Measurements from ENCODE around the gene OSBPL9. TPM values are rescaled to one million over a fixed set of nuclear protein-coding genes. Genes with fewer than 3 reads are reported as not detected.

Gene OSBPL9
- total RNA-seq, 1 donor from 2014 or later: 88.3 TPM

DNA sequence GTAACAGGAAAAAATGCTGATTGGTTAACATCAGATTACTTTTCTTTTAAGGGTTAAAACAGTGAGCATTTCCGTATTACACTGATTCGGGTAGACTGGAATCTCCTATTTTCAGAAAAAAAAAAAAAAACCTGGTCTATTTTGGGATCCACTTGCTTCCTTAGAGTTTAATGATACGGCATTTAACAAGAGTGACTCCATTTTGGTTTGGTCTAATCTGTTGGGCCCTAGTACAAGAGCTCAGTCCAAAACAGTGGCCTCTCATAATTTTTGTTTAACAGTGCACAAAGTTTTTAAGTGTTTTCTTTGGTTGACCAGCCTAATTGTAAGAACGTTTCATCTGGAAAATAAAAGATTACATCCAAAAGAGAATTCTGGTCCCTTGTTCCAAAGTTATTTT, 141.4 kb downstream of the OSBPL9 start:
- Mint-ChIP-seq H3K4me1 (ENCODE audit: unreplicated experiment) (no peaks in the 10 kb centered on the region), H3K27ac (no peak overlapping the region)

DNA sequence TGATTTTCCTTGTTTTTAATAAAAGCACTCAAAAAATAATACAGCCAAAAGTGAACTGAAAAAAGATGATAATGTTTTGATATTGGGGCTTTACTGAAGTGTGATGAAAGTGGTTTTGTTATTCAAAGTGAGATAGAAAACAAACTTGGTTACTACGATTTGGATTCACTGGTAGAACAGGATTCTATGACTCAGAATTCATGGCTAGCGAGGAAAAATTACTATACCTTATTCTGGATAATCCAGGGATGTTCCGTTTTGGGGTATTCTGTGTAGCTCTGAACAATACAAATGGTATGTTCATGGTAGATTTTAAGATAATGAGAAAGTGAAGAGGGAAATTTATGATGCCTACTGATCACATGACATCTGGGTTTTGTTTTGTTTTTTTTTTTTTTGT, 144.0 kb downstream of the OSBPL9 start:
- no peaks in the 10 kb centered on the region for H3K9me3 Mint-ChIP-seq
- peaks cover 14% of the 10 kb centered on the region for H3K36me3 Mint-ChIP-seq
- H3K4me1 Mint-ChIP-seq (ENCODE audit: unreplicated experiment): no peaks in the 10 kb centered on the region
- H3K27me3 Mint-ChIP-seq: no peaks in the 10 kb centered on the region
- H3K27ac Mint-ChIP-seq: no peak overlapping the region
- TF ChIP-seq, protein P1, sequence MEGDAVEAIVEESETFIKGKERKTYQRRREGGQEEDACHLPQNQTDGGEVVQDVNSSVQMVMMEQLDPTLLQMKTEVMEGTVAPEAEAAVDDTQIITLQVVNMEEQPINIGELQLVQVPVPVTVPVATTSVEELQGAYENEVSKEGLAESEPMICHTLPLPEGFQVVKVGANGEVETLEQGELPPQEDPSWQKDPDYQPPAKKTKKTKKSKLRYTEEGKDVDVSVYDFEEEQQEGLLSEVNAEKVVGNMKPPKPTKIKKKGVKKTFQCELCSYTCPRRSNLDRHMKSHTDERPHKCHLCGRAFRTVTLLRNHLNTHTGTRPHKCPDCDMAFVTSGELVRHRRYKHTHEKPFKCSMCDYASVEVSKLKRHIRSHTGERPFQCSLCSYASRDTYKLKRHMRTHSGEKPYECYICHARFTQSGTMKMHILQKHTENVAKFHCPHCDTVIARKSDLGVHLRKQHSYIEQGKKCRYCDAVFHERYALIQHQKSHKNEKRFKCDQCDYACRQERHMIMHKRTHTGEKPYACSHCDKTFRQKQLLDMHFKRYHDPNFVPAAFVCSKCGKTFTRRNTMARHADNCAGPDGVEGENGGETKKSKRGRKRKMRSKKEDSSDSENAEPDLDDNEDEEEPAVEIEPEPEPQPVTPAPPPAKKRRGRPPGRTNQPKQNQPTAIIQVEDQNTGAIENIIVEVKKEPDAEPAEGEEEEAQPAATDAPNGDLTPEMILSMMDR (conservative IDR thresholded peaks at IDR 0.05): no peak
- no peak overlapping the region for H3K4me3 Mint-ChIP-seq
- no peak for DNase-seq (ENCODE audit: extremely low spot score, unreplicated experiment)

More for the DNA sequence above, 141.4 kb downstream of the OSBPL9 start:
- H3K4me3 Mint-ChIP-seq: no peak overlapping the region
- no peaks in the 10 kb centered on the region for H3K27me3 Mint-ChIP-seq
- peaks cover 20% of the 10 kb centered on the region for H3K36me3 Mint-ChIP-seq
- TF ChIP-seq, protein P1 (conservative IDR thresholded peaks at IDR 0.05): no peak
- no peaks in the 10 kb centered on the region for H3K9me3 Mint-ChIP-seq
- no peak for DNase-seq (ENCODE audit: extremely low spot score, unreplicated experiment)

DNA sequence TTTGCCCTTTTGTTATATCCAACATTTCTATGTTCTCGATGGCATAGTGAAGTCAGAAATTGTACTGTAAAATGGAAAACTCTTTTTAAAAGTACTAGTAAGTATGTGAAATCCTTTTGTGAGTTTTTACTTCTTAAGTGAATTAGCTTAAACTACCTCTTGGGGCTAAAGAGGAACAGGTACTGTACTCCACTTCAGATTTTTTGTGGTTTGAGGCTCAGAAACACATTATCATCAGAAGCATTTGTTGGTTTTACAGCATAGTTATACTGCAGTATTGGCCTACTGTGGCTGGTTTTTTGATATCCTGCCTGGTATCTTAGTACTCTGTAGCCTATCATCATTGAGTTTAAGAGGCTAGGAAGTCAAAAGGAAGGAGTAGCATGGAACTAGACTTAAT, 144.5 kb downstream of the OSBPL9 start:
- Mint-ChIP-seq H3K9me3 (no peaks in the 10 kb centered on the region), H3K27ac (peak overlapping the region; percentile 22), H3K4me1 (ENCODE audit: unreplicated experiment) (no peaks in the 10 kb centered on the region), H3K4me3 (no peak overlapping the region), H3K36me3 (peaks cover 18% of the 10 kb centered on the region), H3K27me3 (no peaks in the 10 kb centered on the region)
- DNase-seq (ENCODE audit: extremely low spot score, unreplicated experiment): no peak
- TF ChIP-seq, protein P1 (conservative IDR thresholded peaks at IDR 0.05): no peak

- no peak overlapping the region for H3K27ac Mint-ChIP-seq
- no peak for DNase-seq (ENCODE audit: extremely low spot score, unreplicated experiment)
Measured at GRCh38 chr1:51768971-51769588, 152.2 kb downstream of the OSBPL9 start.

DNA sequence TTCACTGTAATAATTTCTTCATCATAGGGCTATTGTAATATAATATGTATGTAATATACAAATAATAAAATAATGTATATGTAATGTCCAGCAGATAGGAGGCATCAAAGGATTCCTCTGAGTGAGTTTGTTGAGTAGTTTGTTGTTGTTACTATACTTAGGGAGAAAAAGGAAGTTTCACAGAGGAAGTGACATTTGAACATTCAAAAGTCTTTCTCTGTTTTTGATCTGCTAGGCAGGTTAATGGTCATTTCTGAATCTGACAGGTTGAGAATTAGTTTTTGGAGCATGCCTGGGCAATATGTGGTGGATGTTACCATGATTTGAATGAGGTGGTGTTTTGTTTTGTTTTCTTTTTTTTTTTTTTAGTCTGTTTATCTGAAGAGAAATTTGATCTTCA, 159.5 kb downstream of the OSBPL9 start:
- Mint-ChIP-seq H3K27ac (peak overlapping the region; percentile 68), H3K36me3 (peaks cover 44% of the 10 kb centered on the region), H3K4me3 (peak overlapping the region; percentile 40)

More at GRCh38 chr1:51768971-51769588, 152.2 kb downstream of the OSBPL9 start:
- Mint-ChIP-seq H3K27me3 (no peaks in the 10 kb centered on the region), H3K9me3 (no peaks in the 10 kb centered on the region), H3K4me1 (ENCODE audit: unreplicated experiment) (no peaks in the 10 kb centered on the region), H3K4me3 (no peak overlapping the region), H3K36me3 (peaks cover 31% of the 10 kb centered on the region)
- TF ChIP-seq, protein P1 (conservative IDR thresholded peaks at IDR 0.05): peak; percentile 92

More for the DNA sequence above, 159.5 kb downstream of the OSBPL9 start:
- DNase-seq (ENCODE audit: extremely low spot score, unreplicated experiment): no peak
- Mint-ChIP-seq H3K9me3 (no peaks in the 10 kb centered on the region), H3K27me3 (no peaks in the 10 kb centered on the region), H3K4me1 (ENCODE audit: unreplicated experiment) (no peaks in the 10 kb centered on the region)
- TF ChIP-seq, protein P1 (conservative IDR thresholded peaks at IDR 0.05): no peak

Measured in type B pancreatic cell (in vitro differentiated cells).